GM21390 (cell line): Measurements from ENCODE around the gene LRRK1.
A peak's percentile ranks its signal among the peaks of the same experiment; 100 is the strongest.

ENCODE experiments used
- ATAC-seq: cut with Tn5 transposase; IDR thresholded peaks from one replicate; pipeline ENCODE4 v1.9.1; 2021; ENCODE audit not compliant: unreplicated experiment

The LRRK1 gene

DNA sequence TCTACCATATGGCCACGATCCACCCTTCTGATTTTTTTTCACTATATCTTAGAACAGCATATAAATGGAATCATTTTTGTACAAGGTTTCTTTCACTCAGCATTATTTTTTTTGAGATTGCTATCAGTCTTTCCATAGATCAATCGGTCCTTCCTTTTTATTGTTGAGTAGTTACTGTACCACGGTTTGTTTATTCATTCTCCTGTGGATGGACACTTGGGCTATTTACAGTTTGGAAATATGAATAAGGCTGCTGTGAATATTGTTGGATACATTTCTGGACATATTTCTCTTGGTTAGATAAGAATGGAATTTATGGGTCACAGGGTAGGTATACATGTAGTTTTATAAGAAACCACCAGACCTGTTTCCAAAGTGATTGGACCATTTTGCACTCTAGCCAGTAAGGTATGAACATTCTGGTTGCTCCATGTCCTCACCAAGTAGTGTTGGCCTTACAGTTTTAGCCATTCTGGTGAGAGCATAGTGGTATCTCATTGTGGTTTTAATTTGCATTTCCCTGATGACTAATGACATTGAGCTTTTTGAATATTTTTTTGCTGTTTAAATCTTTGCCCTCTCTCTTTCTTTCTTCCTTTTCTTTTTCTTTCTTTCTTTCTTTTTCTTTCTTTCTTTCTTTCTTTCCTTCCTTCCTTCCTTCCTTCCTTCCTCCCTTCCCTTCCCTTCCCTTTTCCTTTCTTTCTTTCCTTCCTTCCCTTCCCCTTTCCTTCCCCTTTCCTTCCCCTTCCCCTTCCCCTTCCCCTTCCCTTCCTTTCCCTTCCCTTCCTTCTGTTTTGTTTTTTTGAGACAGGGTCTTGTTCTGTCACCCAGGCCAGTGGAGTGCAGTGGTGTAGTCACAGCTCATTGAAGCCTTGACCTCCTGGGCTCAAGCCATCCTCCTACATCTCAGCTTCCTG, 49.2 kb downstream of the LRRK1 start:
- ATAC-seq, result peak; percentile 60

DNA sequence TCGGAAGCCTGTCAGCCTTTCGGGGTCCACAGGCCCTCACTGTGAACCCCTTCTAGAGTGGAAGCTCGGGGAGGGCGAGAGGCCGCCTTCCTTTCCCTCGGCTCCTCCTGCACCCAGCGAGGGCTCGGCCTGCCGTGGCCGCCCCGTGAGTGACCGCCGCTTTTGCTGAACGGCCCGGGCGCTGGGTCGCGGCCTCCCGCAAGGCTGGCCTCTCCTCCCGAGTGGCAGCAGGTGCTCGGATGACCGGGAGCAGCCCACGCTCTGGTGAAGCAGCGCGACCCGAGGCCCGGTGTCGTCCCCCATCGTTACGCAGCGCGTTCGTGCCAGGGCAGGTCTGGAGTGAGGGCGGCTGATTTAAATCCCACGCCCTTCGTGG, 53.8 kb downstream of the LRRK1 start:
- no peak for ATAC-seq

DNA sequence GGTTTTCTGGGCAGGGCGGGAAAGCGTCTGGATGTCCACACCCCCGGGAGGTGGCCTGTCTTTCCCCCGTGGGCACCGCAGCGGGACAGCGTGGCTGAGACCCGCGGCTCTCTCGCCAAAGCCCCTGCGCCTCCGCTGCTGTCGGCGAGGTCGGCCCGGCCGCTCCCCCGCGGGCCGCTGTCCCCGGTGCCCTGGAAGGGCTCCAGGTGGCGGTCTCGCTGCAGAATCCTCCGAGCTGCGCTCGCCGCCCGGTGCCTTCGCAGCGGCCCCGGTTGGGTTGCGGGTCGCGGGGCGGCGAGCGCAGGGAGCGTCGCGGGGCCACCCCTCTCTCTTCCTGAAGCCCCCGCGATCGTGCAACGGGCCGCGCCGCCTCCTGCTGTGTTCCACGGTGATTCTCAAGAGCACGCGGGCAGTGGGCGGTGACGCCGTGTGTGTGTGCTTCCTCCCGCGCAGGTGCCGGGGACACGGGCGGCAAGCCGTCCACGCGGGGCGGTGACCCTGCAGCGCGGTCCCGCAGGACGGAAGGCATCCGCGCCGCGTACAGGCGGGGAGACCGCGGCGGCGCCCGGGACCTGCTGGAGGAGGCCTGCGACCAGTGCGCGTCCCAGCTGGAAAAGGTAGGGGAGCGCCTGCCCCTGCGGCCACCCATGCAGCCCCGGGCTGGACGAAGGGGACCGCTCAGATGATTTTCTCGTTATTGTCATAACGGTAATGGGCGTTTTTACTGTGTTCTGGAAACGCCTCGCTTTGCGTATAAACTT, 54.4 kb downstream of the LRRK1 start:
- ATAC-seq, result no peak

DNA sequence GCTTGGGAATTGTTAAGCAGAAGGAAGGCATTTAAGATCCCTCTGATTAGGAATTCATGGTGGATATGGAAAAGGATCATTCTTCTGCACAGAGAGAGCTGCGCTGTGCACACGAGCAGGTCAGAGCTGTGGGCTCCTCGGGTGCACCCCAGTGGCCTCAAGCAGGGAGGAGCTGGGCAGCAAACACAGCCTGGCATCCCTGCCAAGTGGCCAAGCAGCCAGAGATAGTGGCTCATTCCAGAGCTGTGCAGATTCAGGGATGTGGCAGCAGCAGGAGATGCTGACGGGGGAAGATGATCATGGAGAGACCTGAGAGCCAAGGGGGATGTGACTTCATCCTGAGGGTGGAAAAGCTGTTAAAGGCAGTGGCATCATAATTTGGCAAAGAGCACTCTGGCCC, 55.9 kb downstream of the LRRK1 start:
- no peak for ATAC-seq

DNA sequence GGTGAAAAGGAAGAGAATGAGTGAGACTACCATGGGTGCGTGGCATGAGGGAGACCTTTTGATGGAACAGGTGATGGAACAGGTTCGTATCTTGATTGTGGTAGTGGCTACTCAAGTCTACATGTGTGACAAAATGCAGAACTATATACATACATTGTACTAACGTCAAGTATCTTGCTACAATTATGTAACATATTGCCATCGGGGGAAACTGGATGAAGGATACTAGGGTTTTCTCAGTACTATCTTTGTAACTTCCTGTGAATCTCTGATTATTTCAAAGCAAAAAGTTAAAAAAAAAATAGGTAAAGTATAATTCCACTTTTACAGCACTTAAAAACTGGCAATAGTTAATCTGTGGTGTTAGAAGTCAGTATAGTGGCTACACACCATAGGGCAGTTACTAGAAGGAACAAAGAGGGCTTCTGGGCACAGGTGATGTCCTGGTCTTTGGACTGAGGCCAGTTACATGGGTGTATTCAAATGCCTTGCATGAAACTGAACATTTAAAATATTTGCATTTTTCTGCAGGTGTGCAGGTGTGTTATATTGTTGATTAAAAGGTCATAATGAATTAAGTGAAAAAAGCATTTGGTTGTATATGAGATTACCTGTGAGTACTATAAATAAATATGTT, 61.4 kb downstream of the LRRK1 start:
- ATAC-seq, result no peak

DNA sequence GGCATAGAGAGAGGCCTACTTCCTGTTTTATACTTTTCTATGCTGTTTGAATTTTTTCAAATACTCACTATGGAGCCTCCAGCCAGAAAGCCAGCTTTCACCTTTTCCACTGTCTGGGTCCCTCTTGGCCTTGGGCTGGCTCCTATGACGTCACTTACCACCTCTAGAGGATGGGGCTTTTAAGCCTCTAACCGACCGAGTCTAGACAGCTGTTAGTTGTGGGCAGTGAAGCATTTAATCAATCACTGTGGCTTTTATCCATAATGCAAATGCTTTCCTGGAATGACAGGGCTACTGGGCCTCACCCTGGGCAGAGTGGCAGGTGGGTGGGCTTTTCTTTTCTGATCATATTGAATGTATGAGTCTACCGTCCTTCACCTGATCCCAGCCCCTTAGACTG, 61.9 kb downstream of the LRRK1 start:
- ATAC-seq, result no peak

DNA sequence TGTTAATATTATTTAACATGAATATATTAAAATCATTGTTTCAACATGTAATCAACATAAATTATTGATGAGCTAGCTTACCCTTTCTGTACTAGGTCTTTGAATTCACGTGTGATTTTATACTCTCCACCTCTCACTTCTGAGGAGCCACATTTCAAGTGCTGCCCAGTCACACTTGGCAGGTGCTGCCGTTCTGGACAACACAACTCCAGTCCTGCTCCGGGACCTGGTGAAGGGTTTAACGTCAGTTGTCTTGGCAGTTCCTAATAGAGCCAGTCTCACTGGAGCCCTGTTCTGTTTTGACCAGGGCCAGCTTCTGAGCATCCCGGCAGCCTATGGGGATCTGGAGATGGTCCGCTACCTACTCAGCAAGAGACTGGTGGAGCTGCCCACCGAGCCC, 64.1 kb downstream of the LRRK1 start:
- ATAC-seq, result no peak

DNA sequence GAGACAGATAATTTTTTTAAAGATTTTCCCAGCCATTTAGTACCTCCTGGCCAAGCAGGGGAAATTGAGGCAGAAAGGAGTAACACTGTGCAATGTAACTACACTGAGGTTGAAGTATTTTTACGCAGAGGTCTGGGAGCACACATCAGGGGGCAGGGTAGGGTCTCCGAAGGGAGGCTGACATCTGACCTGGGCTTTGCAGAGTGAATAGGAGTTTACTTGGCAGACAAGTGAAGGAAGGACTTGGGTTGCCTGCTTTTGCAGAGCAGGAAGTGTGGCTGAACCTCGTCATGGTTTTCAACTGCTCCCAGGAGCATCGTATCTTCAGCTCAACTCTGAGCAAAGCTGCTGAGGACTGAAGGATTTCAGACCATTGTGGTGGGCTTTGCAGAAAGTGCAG, 66.2 kb downstream of the LRRK1 start:
- no peak for ATAC-seq

DNA sequence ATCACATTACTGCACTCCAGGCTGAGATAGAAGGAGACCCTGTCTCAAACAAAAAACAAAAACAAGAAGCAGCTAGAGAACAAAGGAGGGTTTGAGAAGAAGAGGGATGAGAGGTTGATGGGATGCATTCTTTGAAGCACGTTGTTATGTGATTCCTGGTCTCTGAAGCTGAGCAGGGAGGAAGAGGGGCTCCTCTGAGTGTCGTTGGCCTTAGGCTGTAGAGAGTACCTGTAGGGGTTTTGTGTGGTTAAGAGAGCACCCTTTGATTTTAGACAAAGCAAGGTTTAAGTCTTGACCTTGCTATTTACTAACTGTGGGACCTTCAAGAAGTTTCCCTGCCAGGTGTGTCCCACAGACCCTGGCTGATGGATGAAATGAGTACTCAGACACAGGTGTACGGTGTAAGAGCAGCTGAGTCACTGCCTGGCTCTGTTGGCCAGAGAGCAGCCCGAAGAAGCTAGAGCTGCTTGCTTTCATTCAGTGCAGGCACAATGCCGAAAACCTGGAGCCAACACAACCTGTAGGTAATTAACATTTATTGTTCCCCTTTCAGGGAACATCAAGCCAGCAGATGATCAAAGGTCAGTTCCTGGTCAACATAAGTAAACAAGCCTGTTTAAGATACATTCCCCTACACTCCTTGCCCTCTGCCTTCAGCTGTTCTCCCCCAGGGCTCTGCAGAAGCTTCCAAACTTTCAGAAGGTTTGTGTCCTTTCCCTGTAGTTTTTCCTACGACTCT, 67.2 kb downstream of the LRRK1 start:
- no peak for ATAC-seq

DNA sequence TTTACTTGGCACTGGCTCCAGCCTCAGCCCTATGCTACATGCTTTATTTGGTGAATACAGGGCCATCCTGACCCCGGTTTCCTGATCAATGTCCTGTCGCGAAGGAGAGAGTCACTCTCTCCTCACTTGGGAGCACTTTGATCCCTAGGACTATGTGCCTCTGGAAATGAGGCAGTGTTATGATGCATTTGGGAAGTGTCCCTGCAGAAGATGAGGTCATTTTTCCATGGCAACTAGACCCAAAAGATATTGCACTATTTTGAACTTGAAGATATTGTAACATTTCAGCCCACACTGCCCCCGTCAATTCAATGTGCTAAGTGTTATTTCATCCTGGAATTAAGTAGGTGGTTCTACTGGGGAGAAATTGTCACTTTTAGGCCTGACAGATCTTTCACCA, 68.0 kb downstream of the LRRK1 start:
- ATAC-seq, result no peak

DNA sequence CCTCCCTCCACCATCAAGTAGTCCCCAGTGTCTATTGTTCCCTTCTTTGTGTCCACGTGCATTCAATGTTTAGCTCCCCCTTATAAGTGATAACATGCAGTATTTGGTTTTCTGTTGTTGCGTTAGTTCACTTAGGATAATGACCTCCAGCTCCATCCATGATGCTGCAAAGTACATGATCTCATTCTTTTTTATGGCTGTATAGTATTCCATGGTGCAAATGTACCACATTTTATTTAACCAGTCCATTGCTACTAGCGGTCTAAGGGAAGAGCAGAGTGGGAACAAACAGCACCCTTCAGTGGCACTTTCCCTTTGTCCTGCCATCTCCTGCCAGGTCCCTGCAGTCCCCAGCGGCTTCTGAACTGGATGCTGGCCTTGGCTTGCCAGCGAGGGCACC, 69.1 kb downstream of the LRRK1 start:
- no peak for ATAC-seq

DNA sequence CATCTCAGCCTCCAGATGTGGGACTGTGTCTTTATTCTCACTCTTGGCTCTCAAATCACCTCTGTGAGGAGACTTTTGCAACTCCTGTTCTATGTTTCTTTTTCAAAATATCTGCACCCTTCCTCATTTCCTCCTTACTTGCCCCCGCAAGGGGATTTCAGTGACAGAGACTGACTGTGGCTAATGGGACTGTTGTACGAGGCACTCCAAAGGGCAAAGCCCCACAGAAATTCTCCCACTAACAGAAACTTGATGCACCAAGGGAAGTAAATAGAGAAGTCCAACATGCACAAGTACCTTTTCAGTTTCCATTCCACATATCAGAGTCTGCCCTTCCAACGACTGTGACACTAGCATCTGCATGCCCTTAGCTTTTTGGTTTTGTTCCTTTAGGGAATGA, 69.7 kb downstream of the LRRK1 start:
- no peak for ATAC-seq

DNA sequence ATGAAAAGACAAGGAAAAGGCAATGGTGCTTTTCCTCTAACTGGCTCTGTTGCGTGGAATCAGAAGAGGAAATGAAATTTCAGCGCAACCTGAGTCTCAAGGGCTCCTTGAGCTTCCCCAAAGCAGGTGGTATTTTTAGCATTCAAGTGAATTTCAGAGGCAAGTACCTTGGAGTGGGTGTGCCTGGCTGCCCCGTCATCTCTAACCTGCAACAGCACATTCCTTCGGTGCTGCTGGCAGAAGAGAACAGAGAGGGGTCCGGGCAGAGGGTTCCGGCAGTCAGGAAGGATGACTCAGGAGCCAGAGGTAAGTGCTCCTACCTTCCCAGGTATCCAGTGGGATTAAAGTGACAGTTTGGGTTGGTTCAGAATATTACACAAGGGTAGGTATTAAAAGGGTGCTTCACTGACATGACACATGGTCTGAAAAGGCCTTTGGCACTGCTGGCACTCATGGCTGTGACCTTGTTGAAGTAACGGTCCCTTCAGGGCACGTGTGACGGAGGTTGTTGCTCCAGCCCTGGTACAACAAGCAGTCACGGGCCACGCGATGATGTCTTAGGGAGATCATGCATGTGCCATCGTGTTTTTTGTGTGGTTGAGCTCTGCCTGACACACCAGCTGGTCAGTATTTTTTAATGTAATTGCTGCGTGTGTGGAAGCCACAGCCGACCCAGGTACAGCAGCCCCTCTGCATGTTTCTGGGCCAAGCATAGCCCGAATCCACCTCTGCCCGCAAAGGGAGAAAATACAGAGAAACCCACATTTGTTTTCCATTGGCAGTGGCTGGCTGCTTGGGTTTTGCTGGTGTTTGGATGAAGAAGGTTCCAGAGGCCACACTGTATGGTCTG, 75.7 kb downstream of the LRRK1 start:
- ATAC-seq, result no peak

DNA sequence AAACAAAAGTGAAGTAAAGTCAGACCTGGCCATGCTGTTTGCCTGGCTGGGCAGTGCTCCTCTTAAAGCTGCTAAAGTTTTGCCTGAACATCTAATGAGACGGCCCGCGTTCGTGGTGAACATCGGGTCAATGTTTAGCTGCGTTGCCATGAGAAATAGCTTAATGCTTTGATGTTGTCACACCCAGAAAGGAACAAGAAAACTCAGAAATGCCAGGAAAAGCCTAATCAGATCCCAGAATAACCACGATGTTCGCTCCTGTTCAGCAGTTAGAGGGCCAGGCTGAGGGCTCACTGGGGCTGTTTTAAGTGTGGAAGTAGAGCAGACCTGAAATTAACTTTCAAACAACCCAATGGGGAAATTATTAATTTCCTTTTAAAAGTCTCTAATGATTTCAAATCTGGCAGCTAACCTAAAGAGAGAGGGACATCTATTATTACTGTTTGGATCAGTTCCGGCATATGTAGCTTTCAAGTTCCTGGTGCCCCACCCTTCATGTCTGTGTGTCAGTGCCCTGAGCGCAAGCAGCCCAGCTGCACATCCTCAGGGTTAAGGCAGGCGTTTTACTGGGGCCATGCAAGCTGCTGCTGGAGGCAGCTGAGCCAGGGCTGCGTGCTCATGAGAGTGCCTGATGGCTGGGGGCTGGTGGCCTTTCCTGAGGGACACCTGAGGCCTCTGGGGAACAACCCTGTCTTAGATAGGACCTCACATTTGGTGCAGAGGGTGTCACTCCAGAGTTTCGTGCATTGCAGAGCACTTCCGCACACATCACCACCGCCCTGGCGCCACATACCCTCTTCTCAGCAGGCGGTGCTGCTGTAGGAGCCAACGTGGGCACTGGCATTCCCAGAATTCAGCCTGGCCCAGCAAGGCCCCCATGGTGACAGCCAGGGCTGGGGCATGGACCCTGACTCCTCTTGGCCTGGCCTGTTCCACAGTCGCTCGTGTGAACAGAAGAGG, 76.6 kb downstream of the LRRK1 start:
- ATAC-seq, result no peak

DNA sequence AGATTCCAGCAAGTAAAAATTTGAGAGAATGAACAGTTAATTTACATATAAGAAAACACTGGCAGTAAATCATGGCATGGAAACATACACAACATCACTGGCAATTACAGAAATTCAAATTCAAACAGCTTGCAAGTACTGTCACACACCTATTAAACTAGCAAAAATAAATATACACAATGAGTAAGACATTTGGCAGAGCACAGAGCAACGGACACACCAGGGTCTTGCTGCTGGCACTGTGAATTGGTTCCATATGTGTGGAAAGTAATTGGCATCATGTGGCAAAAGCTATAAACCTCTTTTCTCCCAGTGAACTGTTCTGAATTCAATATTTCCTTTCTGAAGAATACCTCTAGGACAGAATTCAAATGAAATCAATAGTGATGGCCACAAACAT, 78.3 kb downstream of the LRRK1 start:
- ATAC-seq, result no peak

DNA sequence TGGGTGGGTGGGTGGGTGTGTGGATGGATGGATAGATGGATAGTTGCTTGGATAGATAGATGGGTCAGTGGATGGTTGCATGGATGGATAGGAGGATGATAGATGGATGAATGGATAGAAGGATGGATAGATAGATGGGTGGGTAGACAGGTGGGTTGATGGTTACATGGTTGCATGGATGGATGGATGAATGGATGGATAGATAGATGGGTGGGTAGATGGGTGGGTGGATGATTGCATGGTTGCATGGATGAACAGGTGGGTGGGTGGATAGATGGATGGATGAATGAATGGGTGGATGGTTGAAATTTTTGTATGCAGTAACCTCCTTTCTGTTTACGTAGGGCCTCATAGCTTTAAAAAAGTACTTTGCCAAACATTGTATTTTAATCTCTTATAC, 79.5 kb downstream of the LRRK1 start:
- no peak for ATAC-seq

DNA sequence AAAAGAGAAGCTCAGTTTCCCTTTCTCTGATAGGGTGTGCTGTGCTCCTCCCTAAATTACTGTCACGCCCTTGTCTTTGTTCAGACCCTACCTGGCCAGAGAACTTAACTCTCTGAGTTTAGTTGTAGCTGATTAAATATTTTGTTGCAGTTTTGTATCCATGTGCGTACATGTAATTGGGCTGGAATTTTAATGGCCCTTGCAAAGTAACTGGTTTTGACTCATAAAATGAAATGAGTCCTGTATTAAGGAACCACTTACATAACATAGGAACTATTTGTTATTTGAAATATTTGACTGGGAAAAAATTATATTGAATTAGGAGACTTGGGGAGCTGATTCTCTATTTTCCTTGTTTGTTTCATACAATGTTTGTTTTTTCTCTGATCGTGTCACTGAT, 80.2 kb downstream of the LRRK1 start:
- ATAC-seq, result no peak

DNA sequence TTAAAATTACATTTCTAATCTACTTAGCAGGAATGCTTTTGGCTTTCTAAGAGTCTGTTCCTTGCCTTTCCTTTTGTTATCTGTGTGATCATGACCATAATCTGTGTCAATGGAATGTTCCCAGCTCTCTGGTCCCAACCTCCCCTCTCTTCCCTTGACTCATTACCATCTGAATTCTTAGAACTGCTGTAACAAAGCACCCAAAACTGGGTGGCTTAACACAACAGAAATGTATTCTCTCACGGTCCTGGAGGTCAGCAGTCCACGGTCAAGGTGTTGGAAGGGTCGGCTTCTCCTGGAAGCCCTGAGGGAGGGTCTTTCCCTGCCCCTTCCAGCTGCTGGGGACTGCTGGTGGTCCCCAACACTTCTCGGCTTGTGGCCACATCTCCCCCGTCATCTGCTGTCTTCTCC, 81.1 kb downstream of the LRRK1 start:
- ATAC-seq, result no peak

DNA sequence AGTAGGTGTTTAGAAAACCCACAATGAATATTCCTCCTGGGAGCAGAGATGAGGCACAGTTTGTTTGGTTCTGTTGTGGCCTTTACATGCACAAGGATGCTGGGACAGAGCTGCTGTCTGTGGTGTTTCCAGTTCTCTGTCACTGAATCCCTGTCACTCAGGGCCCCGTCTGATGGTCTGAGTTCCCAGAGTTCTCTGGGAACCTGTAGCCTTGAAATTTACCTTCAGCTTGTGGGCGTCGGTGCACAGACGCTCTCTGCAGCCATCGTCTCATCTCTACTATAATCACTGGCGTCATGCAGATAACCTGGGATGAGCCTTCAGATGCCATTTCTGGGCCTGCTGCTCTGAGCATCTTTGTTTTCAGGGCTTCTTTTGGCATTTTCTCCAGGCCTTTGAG, 81.9 kb downstream of the LRRK1 start:
- no peak for ATAC-seq
